Measurements from ENCODE around the gene INPP5K. TPM values are rescaled to one million over a fixed set of nuclear protein-coding genes. Genes with fewer than 3 reads are reported as not detected.

Gene INPP5K
- total RNA-seq, 2 donors from 2014 or later, result 27.6 to 35.5 TPM

GRCh38 chr17:1498869-1499268 lies 17.5 kb downstream of the INPP5K start:
- TF ChIP-seq CTCF (IDR thresholded peaks at IDR 0.05), result no peak
- Histone ChIP-seq H3K9ac (ENCODE audit: low read depth in 2 of 2, low read length in 2 of 2) (no peak overlapping the region), H3K9me3 (no peaks in the 10 kb centered on the region), H3K27me3 (no peaks in the 10 kb centered on the region), H3K4me1 (no peaks in the 10 kb centered on the region), H3K27ac (no peak overlapping the region), H3K4me3 (no peak overlapping the region), H3K36me3 (no peaks in the 10 kb centered on the region)
- DNase-seq, result no peak
- intact Hi-C loops (cut with DNase I), result no loop called here

GRCh38 chr17:1498233-1498632 lies 18.2 kb downstream of the INPP5K start:
- DNase-seq, result no peak
- H3K27ac ChIP-seq, result no peak overlapping the region
- H3K36me3 ChIP-seq, result no peaks in the 10 kb centered on the region
- no peak overlapping the region for H3K4me3 ChIP-seq
- no peak for TF ChIP-seq CTCF (IDR thresholded peaks at IDR 0.05)
- H3K27me3 ChIP-seq, result no peaks in the 10 kb centered on the region
- no peaks in the 10 kb centered on the region for H3K4me1 ChIP-seq
- H3K9ac ChIP-seq (ENCODE audit: low read depth in 2 of 2, low read length in 2 of 2), result no peak overlapping the region
- intact Hi-C loops (cut with DNase I), result no loop called here
- H3K9me3 ChIP-seq, result no peaks in the 10 kb centered on the region

- H3K4me3 ChIP-seq, result no peak overlapping the region
- H3K9ac ChIP-seq (ENCODE audit: low read depth in 2 of 2, low read length in 2 of 2), result no peak overlapping the region
- intact Hi-C loops (cut with DNase I), result no loop called here
- no peaks in the 10 kb centered on the region for H3K27me3 ChIP-seq
- no peaks in the 10 kb centered on the region for H3K9me3 ChIP-seq
- TF ChIP-seq CTCF (IDR thresholded peaks at IDR 0.05), result no peak
- H3K27ac ChIP-seq, result no peak overlapping the region
- DNase-seq, result no peak
- no peaks in the 10 kb centered on the region for H3K36me3 ChIP-seq
- H3K4me1 ChIP-seq, result no peaks in the 10 kb centered on the region
These were observed 18.6 kb downstream of the INPP5K start for GRCh38 chr17:1497831-1498230.

- H3K9me3 ChIP-seq, result no peaks in the 10 kb centered on the region
- no peak overlapping the region for H3K4me3 ChIP-seq
- no peak overlapping the region for H3K9ac ChIP-seq (ENCODE audit: low read depth in 2 of 2, low read length in 2 of 2)
- no peaks in the 10 kb centered on the region for H3K27me3 ChIP-seq
- intact Hi-C loops (cut with DNase I), result no loop called here
- H3K4me1 ChIP-seq, result peaks cover 5% of the 10 kb centered on the region
- no peak overlapping the region for H3K27ac ChIP-seq
- DNase-seq, result no peak
- no peak for TF ChIP-seq CTCF (IDR thresholded peaks at IDR 0.05)
- H3K36me3 ChIP-seq, result no peaks in the 10 kb centered on the region
These were observed 19.5 kb downstream of the INPP5K start for GRCh38 chr17:1496869-1497268.

GRCh38 chr17:1495265-1495989 lies 21.0 kb downstream of the INPP5K start:
- no peak overlapping the region for H3K4me3 ChIP-seq
- no peak overlapping the region for H3K27ac ChIP-seq
- H3K9ac ChIP-seq (ENCODE audit: low read depth in 2 of 2, low read length in 2 of 2), result no peak overlapping the region
- H3K4me1 ChIP-seq, result peaks cover 8% of the 10 kb centered on the region
- no peaks in the 10 kb centered on the region for H3K9me3 ChIP-seq
- intact Hi-C loops (cut with DNase I), result no loop called here
- H3K27me3 ChIP-seq, result no peaks in the 10 kb centered on the region
- H3K36me3 ChIP-seq, result no peaks in the 10 kb centered on the region
- DNase-seq, result no peak
- TF ChIP-seq CTCF (IDR thresholded peaks at IDR 0.05), result no peak

All from colonic mucosa (tissue), 4 donors.